ENCODE measurements around the gene IFIT5. TPM values are rescaled to one million over a fixed set of nuclear protein-coding genes. Genes with fewer than 3 reads are reported as not detected.
A peak's percentile ranks its signal among the peaks of the same experiment; 100 is the strongest.

IFIT5 gene
- total and polyA plus RNA-seq, 2 experiments from 2014 or later: 20.7 to 25.9 TPM

DNA sequence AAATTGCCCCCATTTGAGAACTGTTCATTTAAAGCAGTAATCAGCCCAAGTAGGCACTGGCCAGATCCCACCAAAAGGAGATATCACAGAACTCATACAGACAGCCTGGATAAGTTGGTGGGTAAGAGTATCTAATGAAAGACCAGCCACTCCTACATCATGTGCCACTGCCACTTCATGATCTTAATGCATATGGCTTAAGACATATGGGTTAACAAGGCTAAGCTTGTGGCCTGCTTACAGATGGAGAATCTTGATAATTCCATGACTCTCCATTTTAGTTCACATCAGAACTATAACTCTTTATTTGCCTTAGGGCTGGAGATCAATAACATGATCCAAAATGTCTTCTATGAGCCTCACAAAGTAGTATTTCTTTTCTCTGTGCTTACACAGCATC, 43.3 kb upstream of the IFIT5 start:
- Histone ChIP-seq H3F3A (ENCODE audit: insufficient read depth) (peaks cover 26% of the 10 kb centered on the region), H3K4me1 (ENCODE audit: insufficient read depth) (peaks cover 39% of the 10 kb centered on the region), H3K4me2 (ENCODE audit: unreplicated experiment) (no peak overlapping the region), H3K79me2 (ENCODE audit: insufficient read depth) (no peaks in the 10 kb centered on the region), H4K20me1 (ENCODE audit: insufficient read depth) (no peaks in the 10 kb centered on the region), H3K9me2 (ENCODE audit: insufficient read depth) (no peaks in the 10 kb centered on the region), H3K27ac (no peak overlapping the region), H3K27me3 (replicated peaks; ENCODE audit: insufficient read depth) (no peaks in the 10 kb centered on the region), H3K36me3 (ENCODE audit: low read depth) (no peaks in the 10 kb centered on the region), H3K4me3 (no peak overlapping the region), H3K9me3 (ENCODE audit: low read depth) (no peaks in the 10 kb centered on the region), H3K9ac (no peak overlapping the region), H2AFZ (no peak overlapping the region)
- TF ChIP-seq EZH2 (IDR thresholded peaks at IDR 0.05; ENCODE audit: insufficient read depth, poor library complexity, severe bottlenecking): no peak
- no peak for TF ChIP-seq EZH2phosphoT487 (IDR thresholded peaks at IDR 0.05; ENCODE audit: insufficient read depth, low read depth)
- no peak for DNase-seq
- in situ Hi-C loops (cut with MboI): loop anchor here (5.0 kb wide), 1 partner anchor 114 kb away; no protein-coding TSS in a partner anchor

DNA sequence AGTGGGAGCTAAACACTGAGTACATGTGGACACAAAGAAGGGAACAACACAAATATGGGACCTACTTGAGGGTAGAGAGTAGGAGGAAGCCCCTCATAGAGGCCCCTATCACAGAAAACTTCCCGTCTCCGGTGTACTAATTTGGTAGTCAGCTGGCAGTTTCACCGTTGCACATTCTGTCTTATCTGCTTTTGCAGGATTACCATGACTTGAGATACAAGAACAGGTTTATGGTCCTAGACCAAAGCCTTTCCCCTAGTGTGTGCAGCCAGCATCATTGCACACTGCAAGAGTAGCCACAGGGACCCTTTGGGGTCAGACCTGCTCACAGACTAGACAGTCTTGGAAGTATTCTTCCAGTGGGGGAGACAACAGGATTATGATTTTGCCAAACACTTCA, 42.4 kb upstream of the IFIT5 start:
- 91 to 93% methylated on average over 3 of the region's 3 CpGs for WGBS, 2 experiments (ENCODE audit: low coverage in 1 of 2, low lambda C conversion rate in 2 of 2, missing lambda C conversion rate in 2 of 2)
- Histone ChIP-seq H3K9ac (no peak overlapping the region), H3F3A (ENCODE audit: insufficient read depth) (peaks cover 26% of the 10 kb centered on the region), H3K4me3 (no peak overlapping the region), H4K20me1 (ENCODE audit: insufficient read depth) (no peaks in the 10 kb centered on the region), H2AFZ (no peak overlapping the region), H3K4me1 (ENCODE audit: insufficient read depth) (peaks cover 39% of the 10 kb centered on the region), H3K27ac (no peak overlapping the region), H3K4me2 (ENCODE audit: unreplicated experiment) (no peak overlapping the region), H3K9me3 (ENCODE audit: low read depth) (no peaks in the 10 kb centered on the region), H3K27me3 (replicated peaks; ENCODE audit: insufficient read depth) (no peaks in the 10 kb centered on the region), H3K36me3 (ENCODE audit: low read depth) (no peaks in the 10 kb centered on the region), H3K79me2 (ENCODE audit: insufficient read depth) (no peaks in the 10 kb centered on the region), H3K9me2 (ENCODE audit: insufficient read depth) (no peaks in the 10 kb centered on the region)
- TF ChIP-seq EZH2 (IDR thresholded peaks at IDR 0.05; ENCODE audit: insufficient read depth, poor library complexity, severe bottlenecking): no peak
- no peak for DNase-seq
- in situ Hi-C loops (cut with MboI): loop anchor here (5.0 kb wide), 1 partner anchor 115 kb away; no protein-coding TSS in a partner anchor

DNA sequence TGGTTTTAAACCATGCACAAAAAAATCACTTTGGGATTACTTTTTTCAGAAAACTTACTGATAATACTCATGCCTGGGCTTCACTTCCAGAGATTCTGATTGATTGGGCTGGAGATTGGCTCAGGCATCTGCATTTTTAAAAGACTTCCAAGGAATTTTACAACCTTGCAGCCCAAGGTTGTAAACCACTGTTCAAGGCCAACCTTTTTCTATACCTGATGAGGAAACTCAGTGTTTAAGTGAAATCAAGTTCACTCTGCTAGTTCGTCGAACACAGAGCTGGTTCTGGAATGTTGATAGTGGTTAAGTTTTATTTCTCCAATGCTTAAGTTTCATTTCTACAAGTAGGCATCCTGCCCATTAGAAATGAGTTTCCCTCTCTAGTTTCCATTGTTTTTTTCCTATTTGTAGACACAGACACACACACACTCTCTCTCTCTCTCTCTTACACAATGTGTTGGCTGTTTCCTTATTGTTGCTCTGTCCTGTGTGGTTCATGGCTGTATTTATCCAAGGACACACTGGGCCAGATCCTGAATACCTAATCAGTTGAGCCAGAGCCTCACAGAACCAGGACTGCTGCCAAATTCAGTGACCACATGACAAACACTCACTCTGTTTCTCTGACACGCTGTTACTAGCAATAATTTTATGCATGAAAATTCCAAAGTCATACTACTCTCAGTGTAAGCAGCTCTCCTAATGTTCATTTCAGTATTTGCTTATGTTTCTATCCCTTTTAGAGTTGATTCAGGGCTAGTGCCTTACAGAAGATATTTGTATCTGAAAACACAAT, 40.3 kb upstream of the IFIT5 start:
- H3K4me3 ChIP-seq: 0 out of 2 replicates have a peak overlapping the region, but pooled peaks have one; percentile 13
- no peaks in the 10 kb centered on the region for H3K79me2 ChIP-seq (ENCODE audit: insufficient read depth)
- no peaks in the 10 kb centered on the region for H3K9me3 ChIP-seq (ENCODE audit: low read depth)
- H3K4me2 ChIP-seq (ENCODE audit: unreplicated experiment): peak overlapping the region; percentile 59
- TF ChIP-seq EZH2 (IDR thresholded peaks at IDR 0.05; ENCODE audit: insufficient read depth, poor library complexity, severe bottlenecking) (no peak), EZH2phosphoT487 (IDR thresholded peaks at IDR 0.05; ENCODE audit: insufficient read depth, low read depth) (no peak)
- peak; percentile 95 for DNase-seq
- peak overlapping the region; percentile 38 for H2AFZ ChIP-seq
- 1 to 4% methylated on average over 3 of the region's 3 CpGs for WGBS, 2 experiments (ENCODE audit: low coverage in 1 of 2, low lambda C conversion rate in 2 of 2, missing lambda C conversion rate in 2 of 2)
- in situ Hi-C loops (cut with MboI): loop anchor here (5.0 kb wide), 1 partner anchor 117 kb away; no protein-coding TSS in a partner anchor
- no peaks in the 10 kb centered on the region for H3K36me3 ChIP-seq (ENCODE audit: low read depth)
- peaks cover 26% of the 10 kb centered on the region for H3F3A ChIP-seq (ENCODE audit: insufficient read depth)
- no peaks in the 10 kb centered on the region for H3K27me3 ChIP-seq (replicated peaks; ENCODE audit: insufficient read depth)
- no peaks in the 10 kb centered on the region for H4K20me1 ChIP-seq (ENCODE audit: insufficient read depth)
- peak overlapping the region; percentile 84 for H3K27ac ChIP-seq
- H3K9ac ChIP-seq: peak overlapping the region; percentile 61
- H3K4me1 ChIP-seq (ENCODE audit: insufficient read depth): peaks cover 25% of the 10 kb centered on the region
- H3K9me2 ChIP-seq (ENCODE audit: insufficient read depth): no peaks in the 10 kb centered on the region

DNA sequence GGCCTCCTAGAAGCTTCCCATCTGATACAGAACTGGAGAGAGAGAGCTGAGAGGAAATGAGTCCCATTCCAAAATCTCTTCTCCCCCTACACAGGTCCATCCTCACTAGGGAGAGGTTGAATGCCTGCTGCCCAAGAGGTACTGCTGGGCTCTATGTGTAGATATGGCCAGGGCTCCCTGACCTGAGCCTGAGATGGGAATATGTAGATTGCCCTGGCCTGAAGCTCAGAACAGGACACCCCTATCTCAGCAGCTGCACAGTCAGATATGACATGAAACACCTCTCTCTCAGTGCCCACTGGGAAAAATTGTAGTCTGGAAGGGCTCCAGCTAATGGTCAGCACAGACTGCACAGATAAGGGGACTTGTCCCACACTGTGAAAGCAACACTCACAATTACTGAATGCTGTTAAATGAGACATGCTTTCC, 39.6 kb upstream of the IFIT5 start:
- in situ Hi-C loops (cut with MboI): loop anchor here (5.0 to 25.0 kb wide), 2 partner anchors 117 to 337 kb away; no protein-coding TSS in a partner anchor
- Histone ChIP-seq H3F3A (ENCODE audit: insufficient read depth) (peaks cover 26% of the 10 kb centered on the region), H3K79me2 (ENCODE audit: insufficient read depth) (no peaks in the 10 kb centered on the region), H2AFZ (peak overlapping the region; percentile 38), H3K27me3 (replicated peaks; ENCODE audit: insufficient read depth) (no peaks in the 10 kb centered on the region), H3K9me2 (ENCODE audit: insufficient read depth) (no peaks in the 10 kb centered on the region), H3K4me3 (no peak overlapping the region), H4K20me1 (ENCODE audit: insufficient read depth) (no peaks in the 10 kb centered on the region), H3K36me3 (ENCODE audit: low read depth) (no peaks in the 10 kb centered on the region), H3K4me1 (ENCODE audit: insufficient read depth) (peaks cover 19% of the 10 kb centered on the region), H3K27ac (peak overlapping the region; percentile 84), H3K4me2 (ENCODE audit: unreplicated experiment) (peak overlapping the region; percentile 59), H3K9ac (peak overlapping the region; percentile 61), H3K9me3 (ENCODE audit: low read depth) (no peaks in the 10 kb centered on the region)
- no peak for TF ChIP-seq EZH2 (IDR thresholded peaks at IDR 0.05; ENCODE audit: insufficient read depth, poor library complexity, severe bottlenecking)
- no peak for TF ChIP-seq EZH2phosphoT487 (IDR thresholded peaks at IDR 0.05; ENCODE audit: insufficient read depth, low read depth)
- no peak for DNase-seq

All from GM23248 (cell line).